ENCODE data around the gene ATP5F1C.

ATP5F1C gene

GRCh38 chr10:7833210-7833609 is 45.2 kb downstream of the ATP5F1C start:
- TF ChIP-seq, protein P1, sequence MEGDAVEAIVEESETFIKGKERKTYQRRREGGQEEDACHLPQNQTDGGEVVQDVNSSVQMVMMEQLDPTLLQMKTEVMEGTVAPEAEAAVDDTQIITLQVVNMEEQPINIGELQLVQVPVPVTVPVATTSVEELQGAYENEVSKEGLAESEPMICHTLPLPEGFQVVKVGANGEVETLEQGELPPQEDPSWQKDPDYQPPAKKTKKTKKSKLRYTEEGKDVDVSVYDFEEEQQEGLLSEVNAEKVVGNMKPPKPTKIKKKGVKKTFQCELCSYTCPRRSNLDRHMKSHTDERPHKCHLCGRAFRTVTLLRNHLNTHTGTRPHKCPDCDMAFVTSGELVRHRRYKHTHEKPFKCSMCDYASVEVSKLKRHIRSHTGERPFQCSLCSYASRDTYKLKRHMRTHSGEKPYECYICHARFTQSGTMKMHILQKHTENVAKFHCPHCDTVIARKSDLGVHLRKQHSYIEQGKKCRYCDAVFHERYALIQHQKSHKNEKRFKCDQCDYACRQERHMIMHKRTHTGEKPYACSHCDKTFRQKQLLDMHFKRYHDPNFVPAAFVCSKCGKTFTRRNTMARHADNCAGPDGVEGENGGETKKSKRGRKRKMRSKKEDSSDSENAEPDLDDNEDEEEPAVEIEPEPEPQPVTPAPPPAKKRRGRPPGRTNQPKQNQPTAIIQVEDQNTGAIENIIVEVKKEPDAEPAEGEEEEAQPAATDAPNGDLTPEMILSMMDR (IDR thresholded peaks at IDR 0.05; ENCODE audit: control insufficient read depth, extremely low read depth, insufficient read depth): no peak
- no peak overlapping the region for H3K4me3 ChIP-seq (ENCODE audit: low read depth, low read length)
- no peak for DNase-seq (ENCODE audit: low read depth)

DNA sequence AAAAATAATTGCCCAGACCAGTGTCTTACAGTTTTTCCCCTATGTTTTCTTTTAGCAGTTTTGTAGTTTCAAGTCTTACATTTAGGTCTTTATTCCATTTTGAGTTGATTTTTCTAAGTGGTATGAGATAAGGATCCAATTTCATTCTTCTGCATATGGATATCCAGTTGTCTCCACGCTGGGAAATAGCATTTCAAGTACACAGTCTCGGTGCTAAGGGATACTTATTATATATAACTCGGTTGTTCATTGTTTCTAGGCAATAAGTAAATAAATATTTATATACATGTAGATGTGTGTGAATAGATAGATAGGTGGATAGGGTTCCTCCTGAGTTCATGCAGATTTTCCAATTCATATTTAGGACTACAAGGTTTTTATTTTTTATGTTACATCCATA is 46.3 kb downstream of the ATP5F1C start:
- H3K4me3 ChIP-seq (ENCODE audit: low read depth, low read length): no peak overlapping the region
- DNase-seq (ENCODE audit: low read depth): no peak
- TF ChIP-seq, protein P1 (IDR thresholded peaks at IDR 0.05; ENCODE audit: control insufficient read depth, extremely low read depth, insufficient read depth): no peak

DNA sequence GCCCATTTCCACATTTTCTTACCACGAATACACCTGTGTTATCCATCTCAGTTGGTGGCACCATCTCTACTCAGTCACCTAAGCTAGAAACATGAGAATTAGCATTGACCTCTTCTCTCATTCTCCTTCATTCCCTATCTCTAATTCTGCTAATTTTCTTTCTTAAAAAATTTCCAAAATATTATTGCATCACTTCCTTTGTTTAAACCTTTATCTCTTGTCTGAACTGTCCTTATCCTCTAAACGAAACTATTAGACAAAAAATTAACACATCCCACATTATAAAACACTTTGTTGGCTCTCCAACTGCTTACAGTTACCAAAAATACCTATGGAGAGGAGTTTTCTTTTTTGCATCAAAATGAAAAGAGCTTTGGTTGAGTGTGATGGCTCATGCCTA is 48.6 kb downstream of the ATP5F1C start:
- H3K4me3 ChIP-seq (ENCODE audit: low read depth, low read length): no peak overlapping the region
- TF ChIP-seq, protein P1 (IDR thresholded peaks at IDR 0.05; ENCODE audit: control insufficient read depth, extremely low read depth, insufficient read depth): no peak
- DNase-seq (ENCODE audit: low read depth): no peak

GRCh38 chr10:7846591-7846990 is 58.6 kb downstream of the ATP5F1C start:
- DNase-seq (ENCODE audit: low read depth): no peak
- TF ChIP-seq, protein P1 (IDR thresholded peaks at IDR 0.05; ENCODE audit: control insufficient read depth, extremely low read depth, insufficient read depth): no peak
- H3K4me3 ChIP-seq (ENCODE audit: low read depth, low read length): no peak overlapping the region

DNA sequence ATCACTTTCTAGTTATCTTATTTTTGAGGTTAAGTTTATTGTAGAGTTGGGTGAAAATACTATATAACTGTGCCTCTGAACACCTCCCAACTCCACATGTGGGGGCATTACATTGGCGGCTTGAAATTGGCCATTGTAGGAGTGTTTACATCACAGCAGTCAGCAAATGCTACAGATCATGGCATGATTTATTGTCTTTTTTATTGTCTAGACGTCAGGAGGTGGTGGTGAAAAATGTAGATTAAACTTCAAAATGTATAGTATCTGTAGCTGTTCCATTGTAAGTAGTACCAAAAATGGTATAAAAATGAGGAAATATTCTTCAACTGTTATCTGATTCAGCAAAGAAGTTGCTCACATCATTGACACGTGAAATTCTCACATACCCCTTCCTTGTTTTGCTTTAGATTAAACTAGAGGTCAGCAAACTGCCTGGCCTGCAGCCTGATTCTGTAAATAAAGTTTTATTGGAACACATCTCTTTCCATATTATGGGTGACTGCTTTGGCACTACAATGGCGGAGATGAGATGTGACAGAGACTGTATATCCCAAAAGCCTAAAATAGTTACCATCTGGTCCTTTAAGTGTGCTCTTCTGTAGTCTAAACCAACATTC is 65.4 kb downstream of the ATP5F1C start:
- H3K4me3 ChIP-seq (ENCODE audit: low read depth, low read length): no peak overlapping the region
- TF ChIP-seq, protein P1 (IDR thresholded peaks at IDR 0.05; ENCODE audit: control insufficient read depth, extremely low read depth, insufficient read depth): no peak

GRCh38 chr10:7853890-7854289 is 65.9 kb downstream of the ATP5F1C start:
- DNase-seq (ENCODE audit: low read depth): no peak
- H3K4me3 ChIP-seq (ENCODE audit: low read depth, low read length): no peak overlapping the region
- TF ChIP-seq, protein P1 (IDR thresholded peaks at IDR 0.05; ENCODE audit: control insufficient read depth, extremely low read depth, insufficient read depth): no peak

More for the DNA sequence above, 65.4 kb downstream of the ATP5F1C start:
- DNase-seq (ENCODE audit: low read depth): no peak

DNA sequence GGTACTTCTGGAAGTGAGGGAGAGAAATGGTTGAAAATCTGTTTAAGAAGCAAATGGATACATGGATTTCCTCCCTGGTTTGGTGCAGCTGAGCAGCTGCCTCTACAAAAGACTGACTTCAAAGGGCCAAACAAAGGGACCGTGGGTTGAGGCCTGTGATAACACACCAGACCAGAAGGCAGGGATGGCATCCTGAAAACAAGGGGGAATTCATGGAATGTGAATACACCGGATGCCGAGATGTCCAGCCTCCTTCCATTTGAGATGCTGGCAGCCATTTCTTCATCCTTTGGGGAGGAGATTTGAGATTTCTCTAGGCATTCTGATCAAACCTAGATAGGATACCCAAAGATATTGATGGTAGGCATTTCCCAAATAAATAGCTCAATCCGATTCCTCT is 67.2 kb downstream of the ATP5F1C start:
- TF ChIP-seq, protein P1 (IDR thresholded peaks at IDR 0.05; ENCODE audit: control insufficient read depth, extremely low read depth, insufficient read depth): no peak
- no peak overlapping the region for H3K4me3 ChIP-seq (ENCODE audit: low read depth, low read length)
- DNase-seq (ENCODE audit: low read depth): no peak
